Stimulated activated CD4-positive, alpha-beta T cell treated with anti-CD3 and anti-CD28 coated beads, Interleukin-2, amount 100 ng/mL, for 4 hours (primary cell): Measurements from ENCODE around the gene PNMA8B.
"Not testable (repeated sequence)": the region's sequence is repeated elsewhere in the genome, so short reads cannot be mapped to it uniquely, and the experiment has no call there.

ENCODE experiments used
- DNase-seq: peaks from one replicate; pipeline ENCODE4 v3.0.0-alpha.2; 2020; ENCODE audit warnings: low read depth

Gene PNMA8B

DNA sequence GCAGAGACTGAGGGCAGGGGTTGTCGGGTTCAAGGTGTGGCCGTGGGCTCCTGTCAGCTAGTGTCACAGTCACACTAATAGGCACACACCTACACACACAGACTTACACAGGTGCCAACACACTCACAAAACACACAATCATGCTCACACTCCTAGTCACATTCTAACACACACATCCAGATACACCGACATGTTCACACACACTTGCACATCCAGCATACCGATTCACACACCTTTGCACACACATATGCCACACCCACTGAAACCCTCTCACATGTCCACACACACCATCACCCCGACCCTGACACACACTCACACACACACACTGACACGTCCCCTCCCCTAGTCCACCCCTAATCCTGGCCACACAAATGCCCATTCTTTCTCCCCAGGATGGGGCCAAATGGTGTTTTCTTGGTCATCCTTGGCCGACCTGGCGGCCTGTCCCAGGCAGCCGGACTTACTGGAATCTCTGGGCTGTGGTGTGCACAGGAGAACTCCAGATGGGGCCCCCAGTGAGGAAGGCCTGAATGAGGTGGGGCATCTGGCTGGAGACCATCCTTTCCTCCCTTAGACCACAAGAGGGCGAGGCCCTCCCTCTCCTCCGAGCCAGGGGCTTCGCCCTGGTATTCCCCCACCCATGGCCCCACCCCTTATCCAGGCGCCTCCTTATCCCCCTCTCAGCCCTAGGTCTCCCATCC is 19.1 kb upstream of the PNMA8B start:
- no peak for DNase-seq

- peak; percentile 69 for DNase-seq
Measured at GRCh38 chr19:46513461-46514236, 18.0 kb upstream of the PNMA8B start.

- no peak for DNase-seq
Measured at GRCh38 chr19:46511237-46511636, 15.6 kb upstream of the PNMA8B start.

DNA sequence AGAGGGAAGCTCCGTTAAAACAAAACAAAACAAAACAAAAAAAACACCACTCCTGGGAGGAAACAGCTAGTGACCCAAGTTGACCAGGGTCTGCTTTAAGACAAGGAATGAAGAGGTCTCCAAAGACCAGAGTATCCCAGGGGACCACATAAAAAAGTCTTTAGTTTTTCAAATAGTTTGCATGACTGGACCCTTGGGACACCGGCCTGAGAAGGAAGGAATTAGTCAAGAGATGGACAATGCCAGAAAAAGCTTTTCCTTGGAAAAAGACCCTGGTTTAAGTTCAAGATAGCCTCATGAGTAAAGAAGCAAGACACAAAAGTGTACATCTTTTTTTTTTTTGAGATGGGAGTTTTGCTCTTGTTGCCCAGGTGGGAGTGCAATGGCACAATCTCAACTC is 12.5 kb upstream of the PNMA8B start:
- DNase-seq, result no peak

GRCh38 chr19:46503848-46504453 is 8.3 kb upstream of the PNMA8B start:
- no peak for DNase-seq

DNA sequence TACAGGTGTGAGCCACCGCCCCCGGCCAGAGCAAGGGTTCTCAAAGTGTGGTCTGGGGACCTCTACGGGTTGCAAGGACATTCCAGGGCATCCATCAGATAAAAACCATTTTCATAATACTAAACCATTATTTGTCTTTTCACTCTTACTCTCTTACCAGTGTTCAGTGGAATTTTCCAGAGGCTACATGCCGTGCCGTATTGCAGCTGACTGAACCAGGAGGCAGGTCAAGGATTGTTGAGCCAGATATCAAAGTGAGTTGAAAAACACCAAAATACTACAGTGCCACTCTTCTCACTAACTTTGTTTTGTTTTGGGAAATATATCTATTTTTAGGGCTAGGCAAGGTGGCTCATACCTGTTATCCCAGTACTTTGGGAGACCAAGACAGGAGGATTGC is 7.2 kb upstream of the PNMA8B start:
- no peak for DNase-seq

- DNase-seq, result no peak
Measured at GRCh38 chr19:46499692-46500091, 4.0 kb upstream of the PNMA8B start.

- no peak for DNase-seq
Measured at GRCh38 chr19:46497773-46498172, 2.1 kb upstream of the PNMA8B start.

DNA sequence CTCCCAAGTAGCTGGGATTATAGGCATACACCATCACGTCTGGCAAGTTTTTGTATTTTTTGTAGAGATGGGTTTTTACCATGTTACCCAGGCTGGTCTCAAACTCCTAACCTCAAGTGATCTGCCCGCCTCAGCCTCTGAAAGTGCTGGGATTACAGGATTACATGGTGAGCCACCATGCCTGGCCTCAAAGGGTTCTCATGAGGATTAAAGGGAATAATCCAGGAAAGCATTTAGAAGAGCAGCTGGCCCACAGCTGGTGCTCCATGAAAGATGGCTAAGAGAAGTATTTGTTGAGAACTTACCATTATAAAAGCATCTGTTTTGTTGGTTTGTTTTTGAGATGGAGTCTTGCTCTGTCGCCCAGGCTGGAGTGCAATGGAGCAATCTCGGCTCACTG is 1.2 kb upstream of the PNMA8B start:
- DNase-seq, result not testable (repeated sequence)

DNA sequence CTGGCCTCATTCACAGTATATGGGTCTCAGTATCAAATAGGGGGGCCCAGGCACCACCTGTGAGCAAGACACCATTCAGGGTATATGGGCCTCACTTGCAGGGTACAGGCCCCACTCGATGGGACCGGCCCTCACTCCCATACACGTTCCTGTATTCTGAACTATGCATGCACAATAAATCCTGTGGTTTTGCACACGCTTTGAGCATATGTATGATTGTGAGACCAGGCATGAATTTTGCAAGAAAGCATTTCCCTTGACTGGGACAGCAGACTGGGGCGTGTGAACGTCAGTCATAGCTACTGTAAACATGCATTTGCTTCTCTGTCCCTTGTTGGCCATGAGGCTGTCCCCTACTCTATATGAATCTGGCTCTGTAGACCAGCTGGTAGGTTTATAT is 637 bp upstream of the PNMA8B start:
- no peak for DNase-seq

DNA sequence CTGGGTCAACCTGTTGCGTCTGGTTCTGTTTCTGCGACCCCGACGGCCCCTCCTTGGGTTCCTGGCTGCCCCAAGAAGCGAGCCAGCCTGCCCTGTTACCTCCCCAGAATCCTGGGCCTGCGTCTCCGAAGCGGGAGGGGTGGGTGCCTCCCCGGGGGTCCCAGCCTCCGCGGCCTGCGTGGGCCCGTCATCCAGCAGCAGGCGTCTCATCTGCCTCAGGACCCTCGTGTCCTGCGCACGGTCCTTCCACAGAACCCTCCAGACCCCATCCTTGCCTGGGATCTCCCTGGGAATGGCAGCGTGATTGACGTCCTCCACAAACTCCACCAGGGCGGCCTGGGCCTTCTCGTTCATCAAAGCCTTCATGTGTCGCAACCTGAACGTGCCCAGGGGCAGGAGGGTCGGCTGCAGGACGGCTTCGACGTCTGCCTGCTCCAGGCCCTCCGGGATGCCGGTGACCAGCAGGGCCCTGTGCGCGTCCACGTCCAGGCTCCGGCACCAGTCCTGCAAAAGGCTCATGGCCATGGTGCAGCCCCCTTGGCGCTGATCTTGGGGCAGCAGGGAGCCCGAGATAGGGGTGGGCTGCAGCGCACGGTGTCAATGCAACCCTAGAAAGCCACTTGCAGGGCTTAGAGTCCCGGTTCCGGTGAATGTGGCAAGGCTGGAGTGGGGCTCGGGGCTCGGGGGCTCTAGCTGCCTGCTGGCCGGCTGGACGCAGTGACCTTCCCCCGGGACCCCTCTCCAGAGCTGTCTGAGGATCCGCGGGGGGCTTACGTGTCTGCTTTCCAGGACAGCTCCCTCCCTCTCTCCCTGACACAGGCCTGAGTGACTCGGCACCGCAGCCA is 504 bp downstream of the PNMA8B start:
- no peak for DNase-seq

GRCh38 chr19:46494146-46494940 is 1.3 kb downstream of the PNMA8B start:
- no peak for DNase-seq

GRCh38 chr19:46493236-46494145 is 2.2 kb downstream of the PNMA8B start:
- DNase-seq, result peak; percentile 15

DNA sequence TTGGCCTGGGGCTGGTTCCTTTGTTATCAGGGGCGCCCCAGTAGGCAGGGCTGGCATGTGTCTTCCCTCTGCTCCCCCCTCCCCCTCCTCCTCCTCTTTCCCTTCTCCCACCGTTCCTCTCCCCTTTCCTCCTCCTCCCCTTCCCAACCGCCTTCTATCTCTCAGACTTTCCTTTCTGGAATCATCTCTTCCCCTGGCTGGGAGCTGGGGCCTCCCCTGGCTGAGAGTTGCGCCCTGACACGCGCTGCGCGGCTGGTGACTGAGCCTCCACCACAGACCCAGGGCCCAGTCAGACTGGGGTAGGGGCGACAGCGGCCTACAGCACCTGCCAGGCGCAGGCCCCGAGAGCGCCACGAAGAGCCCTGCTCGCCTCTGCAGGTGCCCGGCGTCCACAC is 2.8 kb downstream of the PNMA8B start:
- DNase-seq, result no peak

GRCh38 chr19:46491975-46492682 is 3.5 kb downstream of the PNMA8B start:
- DNase-seq, result no peak

DNA sequence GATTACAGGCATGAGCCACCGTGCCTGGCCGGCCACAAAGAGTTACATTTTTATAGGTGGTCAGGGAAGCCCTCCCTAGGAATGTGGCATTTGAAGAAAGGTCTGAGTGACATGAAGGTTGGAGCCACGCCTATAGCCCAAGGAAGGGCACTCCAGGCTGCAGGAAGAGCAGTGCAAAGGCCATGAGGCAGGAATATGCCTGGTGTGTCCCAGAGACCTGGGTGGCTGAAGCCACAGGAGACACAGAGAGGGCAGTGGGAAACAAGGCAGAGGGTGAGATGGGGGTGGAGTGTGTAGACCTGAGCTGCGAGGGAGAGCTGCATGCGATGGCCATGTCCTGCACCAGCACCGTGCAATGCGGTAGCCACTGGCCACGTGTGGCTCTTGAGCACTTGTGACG is 4.9 kb downstream of the PNMA8B start:
- DNase-seq, result no peak

DNA sequence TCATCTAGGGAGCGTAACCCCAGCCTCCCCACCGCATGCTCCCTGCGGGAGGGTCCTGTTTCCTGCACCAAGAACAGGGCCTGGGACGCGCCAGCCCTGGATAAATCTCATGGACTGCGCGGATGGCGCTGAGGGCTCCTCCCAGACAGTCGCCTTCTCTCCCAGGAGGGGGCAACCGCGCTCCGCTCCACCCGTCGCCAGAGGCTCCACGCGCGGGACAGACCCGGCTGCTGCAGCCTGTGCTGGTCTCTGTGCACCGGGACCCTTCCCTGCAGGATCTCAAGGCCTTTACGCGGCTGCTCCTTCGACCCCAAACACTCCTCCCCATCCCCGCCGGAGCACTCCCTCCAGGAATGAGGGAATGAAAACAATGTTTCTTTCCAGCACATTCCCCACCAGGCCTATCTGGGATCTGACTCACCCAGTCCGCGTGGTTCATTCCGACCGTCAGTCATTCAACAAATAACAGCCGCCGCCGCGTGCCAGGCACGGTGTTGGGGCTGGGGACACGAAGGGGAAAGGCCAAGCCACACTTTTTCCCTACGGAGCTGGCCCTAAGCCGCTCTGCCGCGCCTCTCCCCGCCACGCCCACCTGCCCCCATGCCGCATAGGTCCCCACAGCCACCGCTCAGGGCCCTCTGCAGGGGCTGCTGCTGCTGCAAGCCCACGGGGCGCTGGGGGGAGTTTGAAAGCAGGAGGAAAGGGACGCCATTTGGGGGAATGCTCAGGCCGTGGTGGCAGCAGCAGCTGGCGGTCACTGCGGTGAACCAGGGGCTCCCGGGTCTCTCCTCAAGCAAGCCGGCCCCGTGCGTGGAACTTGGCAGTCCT is 6.0 kb downstream of the PNMA8B start:
- no peak for DNase-seq

DNA sequence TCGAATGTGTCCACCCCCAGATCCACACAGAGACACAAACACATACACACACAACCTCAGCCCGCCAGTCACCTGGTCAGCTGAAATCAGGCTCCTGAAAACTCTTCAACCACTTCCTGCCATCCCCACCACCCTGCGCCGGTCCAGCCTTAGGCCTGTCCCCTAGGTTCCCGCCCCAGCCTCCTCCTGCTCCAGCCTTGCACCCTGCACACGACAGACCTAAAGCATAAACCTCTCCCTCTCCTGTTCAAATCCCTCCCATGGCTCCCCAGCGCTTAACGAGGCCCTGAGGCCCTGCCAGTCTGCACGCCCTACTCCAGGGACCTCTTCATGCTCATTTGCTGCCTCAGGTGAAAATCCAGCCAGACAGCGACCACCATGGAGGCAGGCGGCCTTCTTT is 7.1 kb downstream of the PNMA8B start:
- DNase-seq, result no peak
